ENCODE data around the gene BMF.

The BMF gene

DNA sequence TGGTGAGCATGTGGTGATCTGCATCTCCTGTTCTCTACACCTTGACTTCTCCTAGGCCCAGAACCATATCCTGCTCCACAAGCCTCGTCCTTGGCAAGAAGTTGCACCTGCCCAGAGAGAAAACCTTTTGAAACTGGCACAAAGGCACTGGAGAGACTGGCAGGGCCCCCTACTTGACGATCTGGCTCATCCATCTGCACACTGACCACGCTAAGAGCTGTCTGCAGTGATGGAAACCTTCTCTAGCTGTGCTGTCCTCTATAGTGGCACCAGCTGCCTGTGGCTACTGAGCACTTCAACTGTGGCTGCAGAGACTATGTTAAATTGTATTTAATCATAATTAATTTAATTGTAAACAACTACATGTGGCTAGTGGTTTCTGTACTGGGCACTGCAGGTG is 43.5 kb downstream of the BMF start:
- DNase-seq (ENCODE audit: low spot score), result no peak

DNA sequence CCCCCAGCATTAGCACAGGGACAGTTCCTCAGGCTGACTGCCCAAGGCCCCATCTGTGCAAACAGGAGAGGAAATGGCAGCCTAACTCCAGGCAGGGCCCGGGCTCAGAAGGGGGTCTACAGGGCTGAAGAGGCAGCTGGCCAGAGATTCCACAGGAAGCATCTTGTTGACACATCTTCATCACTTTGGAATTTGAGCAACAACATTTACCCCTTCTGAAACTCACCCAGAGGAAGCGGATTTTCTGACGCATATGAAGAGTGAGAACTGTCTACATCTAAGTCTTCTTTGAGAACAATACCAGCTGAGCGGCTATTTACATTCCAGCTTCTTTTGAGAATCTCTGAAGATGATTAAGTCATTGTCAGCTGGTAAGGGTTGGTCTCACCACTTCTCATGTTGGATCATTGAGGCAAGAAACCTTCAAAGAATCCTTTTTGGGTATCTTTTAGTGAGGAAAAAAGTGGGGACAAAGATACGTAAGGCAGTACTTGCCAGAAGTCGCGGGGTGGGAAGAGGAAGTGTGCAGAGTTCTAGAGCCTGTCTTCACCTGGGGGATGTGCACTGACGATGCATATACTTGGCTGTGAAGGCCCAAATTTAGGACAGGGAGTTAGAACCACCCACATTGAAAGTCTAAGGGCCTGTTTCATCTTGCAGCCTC is 44.3 kb downstream of the BMF start:
- DNase-seq (ENCODE audit: low spot score), result no peak

DNA sequence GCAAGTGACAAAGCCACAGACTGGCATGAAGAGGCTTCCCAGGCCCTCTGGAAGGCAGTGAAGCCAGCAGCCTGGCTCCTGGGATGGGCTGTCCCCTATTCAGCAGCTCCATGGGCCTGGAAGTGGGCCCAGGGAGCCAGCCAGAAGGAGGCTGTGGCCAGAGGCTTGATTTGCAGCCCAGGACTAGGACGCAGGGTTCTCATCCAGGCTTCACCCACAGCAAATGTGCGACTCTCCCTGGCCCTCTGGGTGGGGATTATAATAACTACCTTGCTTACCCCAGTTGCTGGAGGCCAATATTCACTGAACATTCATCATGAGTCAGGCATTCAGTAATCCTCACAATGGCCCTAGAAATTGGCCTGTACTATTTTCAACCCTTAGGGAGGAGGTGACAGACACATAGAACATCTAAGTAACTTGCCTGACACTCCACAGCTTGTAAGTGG is 45.1 kb downstream of the BMF start:
- peak; percentile 62 for DNase-seq (ENCODE audit: low spot score)

DNA sequence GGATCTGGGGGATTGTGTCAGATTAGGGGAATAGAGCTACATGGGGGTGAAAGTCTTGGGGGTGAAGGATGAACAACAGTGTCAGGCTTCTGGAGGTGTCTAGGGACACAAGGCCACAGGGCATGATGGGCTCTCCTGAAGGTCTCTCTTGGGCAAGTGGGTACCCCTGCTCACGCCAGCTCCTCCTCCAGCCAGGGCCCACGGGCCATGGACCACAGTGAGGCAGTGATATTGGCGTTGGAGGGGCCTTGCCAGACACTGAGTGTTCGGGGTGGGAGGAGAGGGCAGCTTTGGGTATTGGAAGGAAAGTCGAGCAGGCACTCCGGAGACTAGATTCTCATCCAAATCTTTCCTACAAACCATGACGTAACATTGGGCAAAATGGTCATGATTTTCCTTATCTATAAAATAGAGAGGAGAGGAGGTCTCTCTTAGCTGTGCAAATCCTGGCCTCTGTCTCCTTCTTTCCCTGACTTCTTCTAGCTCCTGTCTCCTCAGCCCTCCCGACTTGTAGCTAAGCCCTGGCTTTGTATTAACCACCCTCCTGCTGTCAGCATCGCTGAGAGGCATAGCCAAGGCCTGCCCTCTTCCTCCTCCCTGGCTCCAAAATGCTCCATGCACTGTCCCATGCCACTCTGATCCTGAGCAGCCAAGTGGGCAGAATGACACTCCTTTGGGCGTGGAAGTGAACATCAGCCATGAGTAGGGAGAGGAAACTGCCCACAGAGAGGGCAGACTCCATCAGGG is 45.7 kb downstream of the BMF start:
- no peak for DNase-seq (ENCODE audit: low spot score)

DNA sequence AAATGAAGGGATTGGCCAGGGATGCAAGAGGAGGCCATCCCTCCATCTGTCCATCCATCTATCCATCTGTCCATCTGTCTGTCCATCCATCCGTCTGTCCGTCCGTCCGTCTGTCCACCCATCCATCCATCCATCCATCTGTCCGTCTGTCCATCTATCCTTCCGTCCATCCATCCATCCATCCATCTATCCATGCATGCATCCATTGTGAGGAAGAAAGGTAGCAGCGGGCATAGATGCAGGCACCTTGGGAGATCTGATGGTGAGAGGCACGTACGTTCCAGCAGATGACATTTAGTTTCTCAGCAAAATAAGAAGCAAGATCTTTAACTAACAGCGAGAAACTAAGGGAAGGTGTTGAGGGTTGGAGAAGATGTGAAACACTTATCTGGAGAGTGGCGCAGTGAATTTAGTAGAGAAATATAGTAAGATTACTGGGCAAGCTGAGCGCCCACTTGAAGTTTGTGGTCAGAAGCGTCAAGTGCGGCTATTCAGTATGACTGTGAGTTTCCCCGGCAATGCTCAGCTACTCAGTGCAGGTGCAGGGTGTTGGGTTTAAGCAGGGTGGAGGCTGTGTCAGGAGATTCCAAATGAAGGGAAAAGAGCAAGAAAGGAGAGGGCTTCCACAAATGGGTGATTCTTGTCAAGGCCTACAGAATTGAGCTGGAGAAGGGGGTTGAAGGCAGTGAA is 47.3 kb downstream of the BMF start:
- DNase-seq (ENCODE audit: low spot score), result no peak

DNA sequence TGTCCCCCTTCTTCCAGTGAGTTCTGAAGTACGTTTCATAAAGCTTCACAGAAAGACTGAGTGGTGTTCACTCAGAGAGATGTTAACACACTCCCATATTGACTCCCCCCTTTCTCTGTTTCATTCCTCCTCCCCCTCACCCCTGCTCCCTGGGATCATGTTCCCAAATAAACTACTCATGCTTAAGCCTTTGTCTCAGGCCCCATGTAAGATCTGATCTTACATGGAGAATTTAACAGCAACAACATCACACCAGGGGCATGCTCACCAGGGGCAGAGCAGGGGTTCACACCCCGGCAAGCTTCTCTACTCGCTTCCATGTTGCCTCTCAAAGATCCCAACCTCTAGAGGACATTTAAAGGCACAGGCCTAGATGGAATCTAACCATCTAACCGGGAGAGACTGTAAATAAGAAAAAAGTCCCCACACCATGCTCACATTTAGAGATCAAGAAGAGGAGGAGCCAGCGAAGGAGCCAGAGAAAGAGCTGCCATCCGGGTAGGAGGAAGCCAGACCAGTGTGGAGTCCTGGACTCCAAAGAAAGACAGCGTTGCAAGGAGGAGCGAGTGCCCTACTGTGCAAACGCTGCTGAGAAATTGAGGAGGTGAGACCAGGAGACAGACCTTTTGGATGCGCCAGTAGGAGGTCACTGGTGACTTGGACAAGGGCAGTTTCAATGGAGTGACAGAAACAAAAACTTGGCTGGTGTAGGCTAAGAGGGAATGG is 48.3 kb downstream of the BMF start:
- DNase-seq (ENCODE audit: low spot score), result no peak

- DNase-seq (ENCODE audit: low spot score), result no peak
Observed at GRCh38 chr15:40059821-40060220, 48.9 kb downstream of the BMF start.

- no peak for DNase-seq (ENCODE audit: low spot score)
Observed at GRCh38 chr15:40058476-40059140, 50.1 kb downstream of the BMF start.

DNA sequence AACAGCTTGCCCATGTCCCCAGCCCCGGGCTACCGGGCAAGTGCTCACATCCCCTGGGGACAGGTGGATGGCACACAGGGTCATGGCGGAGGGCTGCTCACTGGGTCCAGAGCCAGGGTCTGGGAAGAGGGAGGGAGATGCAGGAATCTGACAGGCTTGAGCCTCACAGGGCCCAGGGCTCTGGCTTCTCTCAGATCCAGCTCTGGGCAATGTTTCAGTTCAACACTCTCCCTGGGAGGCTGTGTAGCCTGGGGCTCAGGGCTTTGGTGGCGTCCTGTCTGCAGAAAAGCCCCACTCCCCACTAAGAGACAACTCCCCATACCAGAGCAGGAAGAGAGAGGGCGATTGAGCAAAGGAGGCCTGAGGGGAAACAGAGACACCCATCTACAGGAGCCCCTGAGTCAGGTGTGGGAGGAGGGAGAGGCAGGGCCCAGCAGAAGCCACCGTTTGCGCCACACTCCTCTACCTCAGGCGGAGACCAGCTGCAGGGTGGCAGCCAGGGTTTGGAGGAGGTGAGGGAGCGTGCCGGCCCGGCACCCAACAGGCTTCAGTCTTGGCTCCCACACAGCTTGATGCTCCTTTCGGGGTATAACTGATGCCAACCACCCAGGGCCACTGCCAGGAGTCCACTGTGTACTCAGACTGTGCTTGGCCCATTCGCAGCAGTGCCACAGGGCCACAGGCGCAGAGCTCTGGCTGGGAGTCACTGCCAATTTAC is 52.9 kb downstream of the BMF start:
- DNase-seq (ENCODE audit: low spot score), result no peak

DNA sequence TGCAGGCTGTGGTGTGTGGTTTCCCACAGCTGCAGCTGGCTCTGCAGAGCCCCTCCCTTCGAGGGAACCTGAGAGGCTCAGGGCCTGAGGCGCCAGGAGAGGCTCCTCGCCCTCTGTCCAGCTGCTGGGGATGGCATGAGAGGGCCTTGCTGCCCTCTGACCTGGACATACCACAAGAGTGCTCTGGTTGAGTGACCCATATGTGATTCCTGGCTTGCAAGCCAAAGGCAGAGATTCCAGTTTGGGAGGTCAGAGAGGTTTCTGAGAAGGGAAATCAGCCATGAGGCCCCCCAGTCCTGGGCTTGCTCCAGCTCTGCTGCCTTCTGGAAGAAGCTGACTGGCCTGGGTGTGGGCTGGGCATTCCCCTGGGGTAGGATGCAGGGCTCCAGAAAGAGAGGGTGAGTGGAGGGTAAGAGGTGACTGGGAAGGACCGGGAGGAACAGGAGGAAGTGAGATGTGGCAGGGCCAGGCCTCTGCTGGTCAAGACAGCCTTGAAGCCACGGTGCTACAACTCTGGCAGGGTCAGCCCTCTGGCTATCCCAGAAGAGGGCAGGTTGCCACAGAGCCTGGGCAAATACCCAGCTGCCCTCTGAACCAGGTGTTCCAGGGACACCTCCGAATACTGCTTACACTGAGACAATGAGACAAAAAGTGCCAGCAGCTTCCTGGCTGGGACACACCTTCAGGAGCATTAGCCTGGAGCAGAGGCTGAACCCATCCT is 53.7 kb downstream of the BMF start:
- DNase-seq (ENCODE audit: low spot score), result peak; percentile 58

DNA sequence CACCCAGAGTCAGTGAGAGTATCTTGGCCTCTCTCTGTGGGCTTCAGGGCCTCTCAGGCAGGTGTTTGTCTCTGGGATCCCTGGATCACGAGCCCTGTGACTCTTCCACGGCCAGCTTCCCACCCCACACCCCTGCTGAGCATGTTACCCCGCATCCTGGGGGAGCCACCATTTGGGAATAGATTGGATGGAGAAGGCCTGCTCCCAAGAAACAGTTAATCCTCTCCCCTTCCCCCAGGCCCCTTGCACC is 54.1 kb downstream of the BMF start:
- no peak for DNase-seq (ENCODE audit: low spot score)

DNA sequence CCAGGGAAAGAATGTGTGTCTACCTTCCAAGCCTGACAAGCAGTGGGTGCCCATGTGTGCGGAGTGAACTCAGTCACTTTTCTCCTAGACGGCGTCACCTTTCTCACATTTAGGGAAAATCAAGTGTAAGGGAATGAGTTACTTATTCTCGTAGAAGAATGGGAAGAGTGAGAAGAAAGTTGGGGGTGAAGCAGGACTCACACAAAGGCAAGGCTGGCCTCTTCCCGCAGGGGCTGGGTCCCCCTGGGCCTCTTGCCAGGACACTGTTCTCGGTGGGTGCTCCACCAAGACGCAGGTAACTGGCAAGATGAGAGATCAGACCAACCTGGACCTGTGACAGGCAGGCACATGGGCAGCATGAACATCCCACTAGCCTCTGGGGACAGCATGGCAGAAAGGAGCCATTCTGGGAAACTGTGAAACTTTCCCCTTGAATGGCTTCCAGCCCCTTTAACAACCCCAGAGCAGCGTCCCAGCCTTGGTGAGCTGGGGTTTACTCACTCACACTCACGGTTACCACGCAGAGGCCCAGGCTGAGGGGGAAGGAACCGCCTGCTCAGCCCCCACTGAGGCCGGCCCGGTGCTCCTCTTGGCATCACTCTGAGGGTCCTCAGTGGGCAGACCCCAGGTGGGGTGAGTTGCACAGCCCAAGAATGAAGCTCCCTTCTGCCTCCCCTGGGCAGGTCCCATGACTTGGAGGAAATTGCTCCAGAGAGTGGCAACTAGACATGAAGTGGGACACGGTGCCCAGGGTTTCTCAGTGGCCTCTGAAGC is 54.7 kb downstream of the BMF start:
- no peak for DNase-seq (ENCODE audit: low spot score)

DNA sequence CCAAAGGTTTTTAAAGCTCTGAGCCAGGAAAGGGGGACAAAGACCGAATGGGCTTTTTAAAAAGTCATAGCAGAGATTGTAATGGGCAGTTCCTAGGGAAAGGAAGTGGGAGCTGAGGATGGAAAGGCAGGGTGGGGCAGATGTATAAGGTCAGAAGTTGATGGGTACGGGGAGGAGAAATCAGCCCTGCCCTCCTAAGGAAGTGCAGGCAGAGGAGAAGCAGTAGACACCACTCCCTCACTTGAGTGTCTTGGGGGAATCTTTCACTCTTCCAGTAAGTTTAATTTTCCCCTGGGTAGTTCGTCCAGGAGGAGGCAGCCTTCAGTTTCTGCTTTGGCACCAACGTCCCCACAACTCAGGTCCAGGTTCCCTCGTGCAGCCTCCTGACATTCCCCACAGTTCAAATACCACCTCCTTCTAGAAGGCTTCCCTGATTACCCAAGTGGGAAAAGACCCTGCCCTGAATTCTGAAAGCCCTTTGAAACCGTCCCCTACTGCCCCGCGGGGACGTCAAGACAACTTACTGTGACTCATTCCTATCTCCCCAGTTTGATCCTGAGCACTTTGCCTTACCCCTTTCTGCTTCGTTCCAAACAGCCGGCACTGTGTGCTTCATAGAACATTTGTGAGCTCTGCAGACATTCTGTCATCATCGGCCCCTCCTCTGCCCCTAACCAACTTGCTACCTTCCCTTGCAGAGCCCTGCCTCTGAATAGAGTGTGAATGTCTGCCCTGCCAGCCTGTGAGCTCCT is 55.4 kb downstream of the BMF start:
- no peak for DNase-seq (ENCODE audit: low spot score)

DNA sequence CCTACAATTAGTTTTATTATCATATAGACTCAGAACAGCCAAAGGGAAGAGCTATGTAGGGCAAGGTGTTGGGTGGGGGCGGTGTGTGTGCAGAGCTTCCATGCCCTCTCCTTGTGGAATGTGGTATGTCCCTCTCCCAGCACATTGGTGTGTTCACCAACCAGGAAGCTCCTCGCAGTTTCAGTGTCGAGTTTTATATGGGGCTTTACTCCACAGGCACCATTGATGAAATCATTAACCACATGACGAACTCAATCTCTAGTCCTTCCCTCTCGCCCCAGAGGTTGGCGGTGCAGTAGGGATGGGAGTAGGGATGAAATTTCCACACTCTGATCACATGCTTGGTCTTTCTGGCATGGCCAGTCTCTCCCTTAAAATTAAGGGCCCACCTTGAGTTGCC is 56.1 kb downstream of the BMF start:
- no peak for DNase-seq (ENCODE audit: low spot score)

DNA sequence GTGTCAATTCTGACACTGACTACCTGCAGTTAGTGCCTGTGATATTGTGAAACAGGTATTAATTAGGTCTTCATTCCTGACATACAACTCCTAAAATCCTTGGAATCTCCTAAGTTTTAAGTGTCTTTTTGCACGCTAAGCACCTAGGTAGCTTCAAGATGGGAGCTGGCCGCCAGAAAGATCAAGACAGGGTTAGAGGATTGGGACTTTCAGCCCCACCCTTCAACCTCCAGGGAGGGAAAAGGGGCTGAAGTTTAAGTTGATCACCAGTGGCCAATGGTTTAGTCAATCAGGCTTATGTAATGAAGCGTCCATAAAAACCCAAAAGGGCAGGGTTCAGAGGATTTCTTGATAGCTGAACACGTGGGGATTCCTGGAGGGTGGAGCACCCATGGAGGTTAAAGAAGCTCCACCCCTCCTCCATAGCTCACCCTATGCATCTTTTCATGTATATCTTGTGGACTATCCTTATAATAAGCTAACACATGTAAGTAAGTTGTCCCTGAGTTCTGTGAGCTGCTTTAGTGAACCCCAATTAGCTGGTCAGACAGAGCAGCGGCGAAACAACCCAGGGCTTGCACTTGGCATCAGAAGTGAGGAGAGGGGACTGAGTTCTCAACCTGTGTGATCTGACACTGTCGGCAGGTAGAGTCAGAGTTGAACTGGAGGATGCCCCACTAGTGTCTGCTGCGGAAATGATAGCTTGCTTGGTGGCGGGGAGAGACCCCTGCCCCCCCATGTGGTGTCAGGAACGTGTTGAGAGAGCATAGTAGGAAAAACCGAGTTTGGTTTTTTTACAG is 56.9 kb downstream of the BMF start:
- DNase-seq (ENCODE audit: low spot score), result no peak

DNA sequence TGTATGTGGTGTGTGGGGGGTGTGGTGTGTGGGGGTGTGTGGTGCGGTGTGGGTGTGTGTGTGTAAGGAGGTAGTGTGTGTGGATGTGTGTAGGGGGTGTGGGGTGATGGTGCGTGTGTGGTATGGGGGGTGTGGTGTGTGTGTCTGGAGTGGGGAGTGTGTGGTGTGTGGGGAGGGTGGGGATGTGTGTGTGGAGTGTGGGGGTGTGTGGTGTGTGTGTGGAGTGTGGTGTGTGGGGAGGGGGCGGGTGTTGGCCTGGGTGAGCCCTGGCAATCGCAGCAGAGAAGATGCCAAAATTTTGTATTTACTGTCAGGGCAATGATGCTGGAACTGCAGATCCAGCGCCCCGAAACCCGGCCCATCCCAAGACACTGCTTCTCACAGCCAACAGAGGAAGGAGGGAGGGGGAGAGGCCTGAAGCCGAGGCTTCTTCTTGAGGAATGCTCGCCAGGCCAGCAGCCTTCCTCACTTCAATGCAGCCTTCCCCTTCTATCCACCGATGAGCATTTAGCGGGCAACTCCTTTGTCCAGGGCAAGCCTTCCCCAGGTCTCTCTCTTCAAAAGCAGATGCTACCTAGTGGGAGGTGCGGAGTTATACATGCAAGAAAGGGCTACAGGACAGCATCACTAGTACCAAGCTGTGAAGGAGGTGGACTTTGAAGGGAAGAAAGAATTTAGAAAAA is 57.8 kb downstream of the BMF start:
- DNase-seq (ENCODE audit: low spot score), result no peak

DNA sequence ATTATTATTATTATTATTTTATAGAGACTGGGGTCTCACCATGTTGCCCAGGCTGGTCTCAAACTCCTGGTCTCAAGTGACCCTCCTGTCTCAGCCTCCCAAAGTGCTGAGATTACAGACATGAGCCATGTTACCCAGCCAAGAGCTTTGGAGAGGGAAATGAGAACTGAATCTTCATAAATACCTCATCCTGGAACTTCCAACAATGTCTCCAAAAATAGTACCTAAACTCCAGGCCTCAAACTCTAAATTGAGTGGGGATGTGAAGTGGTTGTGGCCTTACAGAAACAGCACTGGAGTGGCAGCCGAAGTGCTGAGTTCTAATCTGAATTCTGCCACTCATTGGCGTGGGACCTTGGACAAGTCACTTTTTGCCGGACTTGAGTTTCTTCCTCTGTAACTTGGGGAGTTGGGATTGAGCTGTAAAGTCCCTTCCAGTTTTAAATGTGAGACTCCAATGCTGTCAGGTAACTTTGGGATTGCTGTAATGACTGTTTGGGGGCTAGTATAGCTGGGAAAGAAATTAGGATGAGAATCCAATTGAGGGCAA is 59.7 kb downstream of the BMF start:
- DNase-seq (ENCODE audit: low spot score), result no peak

All from AG08396 (cell line).